Vagina (tissue), 2 donors: Measurements from ENCODE around the gene RABGAP1L. TPM values are rescaled to one million over a fixed set of nuclear protein-coding genes. Genes with fewer than 3 reads are reported as not detected.

Source experiments
- DNase-seq, 2 donors: peaks; one replicate each; pipeline ENCODE4 v3.0.0-alpha.2; 2017; ENCODE audit errors: extremely low spot score in 2 of 2
- H3K27ac ChIP-seq: fragments of 200-600 bp; sonication (generic); one replicate; pipeline ENCODE4 v1.5.1; 2019
- H3K27me3 ChIP-seq: fragments of 200-600 bp; sonication (generic); one replicate; pipeline ENCODE4 v1.5.1; 2019
- H3K36me3 ChIP-seq, 2 donors: fragments of 200-600 bp; sonication (generic); one replicate each; pipeline ENCODE4 v1.5.1; 2017 to 2019
- H3K4me1 ChIP-seq: fragments of 200-600 bp; sonication (generic); one replicate; pipeline ENCODE4 v1.5.1; 2019
- H3K4me3 ChIP-seq, 2 donors: fragments of 200-600 bp; sonication (generic); 1 replicate in 1 of 2; 2 replicates in 1 of 2; pipeline ENCODE4 v1.5.1; 2016 to 2019
- H3K9me3 ChIP-seq: fragments of 200-600 bp; sonication (generic); one replicate; pipeline ENCODE4 v1.5.1; 2019
- CTCF ChIP-seq, 3 experiments: fragments of 450-650 bp in 2 of 3; fragments of 200-600 bp in 1 of 3; sonication (generic) in 1 of 3; IDR thresholded peaks; one replicate each; pipeline ENCODE4 v1.5.1; 2017 to 2019; ENCODE audit warnings: antibody characterized with exemption in 3 of 3, mild to moderate bottlenecking in 2 of 3, moderate library complexity in 2 of 3
- POLR2A ChIP-seq, 2 donors: fragments of 450-650 bp; IDR thresholded peaks; one replicate each; pipeline ENCODE4 v1.6.1; 2017; ENCODE audit warnings: antibody characterized with exemption in 2 of 2, mild to moderate bottlenecking in 2 of 2, moderate library complexity in 2 of 2
- POLR2AphosphoS5 ChIP-seq, 2 donors: sonication (generic); formaldehyde crosslinking; IDR thresholded peaks; one replicate each; pipeline ENCODE4 v1.9.0; 2017; ENCODE audit warnings: antibody characterized with exemption in 2 of 2, mild to moderate bottlenecking in 2 of 2, low read depth in 1 of 2; ENCODE audit not compliant: insufficient read depth in 1 of 2
- intact Hi-C: fragments of 100-400 bp; cut with DNase I; formaldehyde crosslinking; loops from one replicate; pipeline ENCODE4 v1.15.1; 2023
- total RNA-seq: library from RNA; depleted of rRNA; stranded (reverse); fragments of >200 nt; gene quantifications from one replicate; pipeline ENCODE4 v1.2.3, GENCODE V29; 2016

The RABGAP1L gene
- total RNA-seq, 1 donor from 2014 or later, result 40.0 TPM

- Histone ChIP-seq H3K27ac (no peak overlapping the region), H3K36me3 (peaks cover 0 to 3% of the 10 kb centered on the region in 2 donors), H3K27me3 (no peaks in the 10 kb centered on the region), H3K4me1 (peaks cover 14% of the 10 kb centered on the region), H3K4me3 (no peak overlapping the region), H3K9me3 (no peaks in the 10 kb centered on the region)
- no peak for DNase-seq
- TF ChIP-seq POLR2AphosphoS5 (IDR thresholded peaks at IDR 0.05; ENCODE audit: insufficient read depth in 1 of 2, low read depth in 1 of 2) (no peak), POLR2A (IDR thresholded peaks at IDR 0.05) (no peak), CTCF (IDR thresholded peaks at IDR 0.05) (no peak)
- intact Hi-C loops, result no loop called here
These were observed 837.2 kb downstream of the RABGAP1L start for GRCh38 chr1:174996476-174996875.

GRCh38 chr1:174997041-174997440 is 837.7 kb downstream of the RABGAP1L start:
- no peaks in the 10 kb centered on the region for H3K27me3 ChIP-seq
- no peak overlapping the region for H3K27ac ChIP-seq
- intact Hi-C loops, result no loop called here
- H3K4me1 ChIP-seq, result peaks cover 20% of the 10 kb centered on the region
- TF ChIP-seq POLR2A (IDR thresholded peaks at IDR 0.05), result no peak
- TF ChIP-seq CTCF (IDR thresholded peaks at IDR 0.05), result no peak
- TF ChIP-seq POLR2AphosphoS5 (IDR thresholded peaks at IDR 0.05; ENCODE audit: insufficient read depth in 1 of 2, low read depth in 1 of 2), result no peak
- H3K4me3 ChIP-seq, result no peak overlapping the region
- no peaks in the 10 kb centered on the region for H3K9me3 ChIP-seq
- DNase-seq, result no peak
- peaks cover 0 to 3% of the 10 kb centered on the region in 2 donors for H3K36me3 ChIP-seq

GRCh38 chr1:174998569-174999215 is 839.4 kb downstream of the RABGAP1L start:
- H3K27ac ChIP-seq, result peak overlapping the region; percentile 100
- intact Hi-C loops, result no loop called here
- no peaks in the 10 kb centered on the region for H3K9me3 ChIP-seq
- H3K27me3 ChIP-seq, result no peaks in the 10 kb centered on the region
- no peak for TF ChIP-seq POLR2A (IDR thresholded peaks at IDR 0.05)
- peak; percentile 55 to 80 (median 70) for TF ChIP-seq CTCF (IDR thresholded peaks at IDR 0.05)
- DNase-seq, result peak in 1 of 2 donors; percentile 89
- peak overlapping the region; percentile 88 to 98 for H3K4me3 ChIP-seq
- peaks cover 36% of the 10 kb centered on the region for H3K4me1 ChIP-seq
- H3K36me3 ChIP-seq, result peaks cover 0 to 3% of the 10 kb centered on the region in 2 donors

GRCh38 chr1:174999216-174999935 is 840.1 kb downstream of the RABGAP1L start:
- peak overlapping the region; percentile 100 for H3K27ac ChIP-seq
- peak; percentile 99 to 100 for DNase-seq
- intact Hi-C loops, result no loop called here
- H3K36me3 ChIP-seq, result peaks cover 0 to 3% of the 10 kb centered on the region in 2 donors
- no peaks in the 10 kb centered on the region for H3K27me3 ChIP-seq
- H3K9me3 ChIP-seq, result no peaks in the 10 kb centered on the region
- TF ChIP-seq POLR2A (IDR thresholded peaks at IDR 0.05), result peak in 1 of 2 donors; percentile 94
- no peak for TF ChIP-seq CTCF (IDR thresholded peaks at IDR 0.05)
- peak; percentile 97 to 99 for TF ChIP-seq POLR2AphosphoS5 (IDR thresholded peaks at IDR 0.05; ENCODE audit: insufficient read depth in 1 of 2, low read depth in 1 of 2)
- peaks cover 43% of the 10 kb centered on the region for H3K4me1 ChIP-seq
- peak overlapping the region; percentile 88 to 98 for H3K4me3 ChIP-seq
